HG02938 (cell line): Measurements from ENCODE around the gene XRCC1.
"Not testable (repeated sequence)": the region's sequence is repeated elsewhere in the genome, so short reads cannot be mapped to it uniquely, and the experiment has no call there.

Experiments used
- ATAC-seq: cut with Tn5 transposase; IDR thresholded peaks from one replicate; pipeline ENCODE4 v1.9.1; 2021; ENCODE audit warnings: mild to moderate bottlenecking, moderate library complexity; ENCODE audit not compliant: unreplicated experiment

XRCC1 gene

DNA sequence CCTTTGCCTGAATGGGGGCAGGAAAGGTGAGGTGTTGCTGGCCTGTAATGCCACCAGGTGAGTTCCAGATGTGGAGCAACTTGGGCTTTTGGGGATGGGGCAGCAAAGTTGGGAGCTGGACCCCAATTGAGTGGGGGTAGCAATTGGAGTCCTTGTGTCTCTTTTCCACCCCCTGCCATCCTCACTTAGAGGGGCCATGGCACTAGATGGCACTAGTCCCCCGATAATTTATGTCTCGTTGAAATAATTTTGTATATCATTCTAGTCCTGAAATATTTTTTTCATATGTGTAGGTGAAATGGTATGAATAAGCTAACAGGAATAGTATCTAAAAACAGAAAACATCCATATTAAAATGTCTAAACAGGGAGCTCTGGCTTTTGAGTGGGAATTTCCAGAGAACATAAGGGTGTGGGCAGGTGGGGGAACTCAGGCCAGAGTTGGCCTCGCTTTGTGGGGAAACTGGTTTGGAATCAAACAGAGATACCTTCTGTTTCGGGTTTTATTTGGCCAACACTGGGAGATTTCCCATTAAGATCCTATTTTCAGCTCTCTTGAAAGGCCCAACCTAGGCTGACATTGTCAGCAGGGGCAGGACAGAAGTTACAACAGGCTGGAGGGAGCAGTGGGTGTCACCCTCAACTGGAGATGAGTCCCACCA is 24.4 kb upstream of the XRCC1 start:
- ATAC-seq = no peak

DNA sequence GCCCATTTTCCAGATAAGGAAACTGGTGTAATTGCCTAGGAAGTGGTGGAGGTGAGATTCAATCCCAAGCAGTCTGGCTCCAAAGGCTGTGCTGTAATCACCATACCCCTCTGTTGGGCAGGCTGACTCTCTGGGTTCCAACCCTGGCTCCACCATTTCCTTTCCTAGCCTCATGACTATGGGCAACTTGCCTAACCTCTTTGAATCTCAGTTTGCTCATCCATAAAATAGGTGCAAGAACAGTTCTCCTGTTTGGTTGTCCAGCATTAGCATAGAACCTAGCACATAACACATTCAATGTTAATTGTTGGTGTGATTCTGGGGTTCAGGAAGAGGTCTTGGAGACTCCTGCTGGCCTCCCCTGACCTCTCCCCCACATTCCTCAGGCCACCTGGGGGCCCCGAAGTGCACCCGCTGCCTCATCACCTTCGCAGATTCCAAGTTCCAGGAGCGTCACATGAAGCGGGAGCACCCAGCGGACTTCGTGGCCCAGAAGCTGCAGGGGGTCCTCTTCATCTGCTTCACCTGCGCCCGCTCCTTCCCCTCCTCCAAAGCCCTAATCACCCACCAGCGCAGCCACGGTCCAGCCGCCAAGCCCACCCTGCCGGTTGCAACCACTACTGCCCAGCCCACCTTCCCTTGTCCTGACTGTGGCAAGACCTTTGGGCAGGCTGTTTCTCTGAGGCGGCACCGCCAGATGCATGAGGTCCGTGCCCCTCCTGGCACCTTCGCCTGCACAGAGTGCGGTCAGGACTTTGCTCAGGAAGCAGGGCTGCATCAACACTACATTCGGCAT is 23.3 kb upstream of the XRCC1 start:
- ATAC-seq = no peak

DNA sequence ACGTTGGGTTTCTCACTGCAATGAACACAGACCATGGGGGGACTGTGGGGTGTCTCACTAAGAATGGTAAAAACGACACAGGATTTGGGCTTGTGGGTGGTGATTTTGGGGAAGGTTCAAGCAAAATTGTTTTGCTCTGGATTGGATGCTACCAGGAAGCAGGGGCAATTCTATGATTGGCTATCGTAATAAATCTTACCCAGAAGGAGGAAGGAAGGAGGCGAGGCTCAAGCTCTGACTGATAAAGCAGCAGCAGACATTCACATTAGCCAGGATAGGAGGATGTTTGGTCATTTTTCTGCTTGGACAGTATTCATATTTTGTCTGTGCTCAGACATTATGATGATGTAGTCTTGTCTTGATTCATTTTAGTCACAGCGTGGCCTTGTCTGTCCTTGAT is 22.5 kb upstream of the XRCC1 start:
- no peak for ATAC-seq

DNA sequence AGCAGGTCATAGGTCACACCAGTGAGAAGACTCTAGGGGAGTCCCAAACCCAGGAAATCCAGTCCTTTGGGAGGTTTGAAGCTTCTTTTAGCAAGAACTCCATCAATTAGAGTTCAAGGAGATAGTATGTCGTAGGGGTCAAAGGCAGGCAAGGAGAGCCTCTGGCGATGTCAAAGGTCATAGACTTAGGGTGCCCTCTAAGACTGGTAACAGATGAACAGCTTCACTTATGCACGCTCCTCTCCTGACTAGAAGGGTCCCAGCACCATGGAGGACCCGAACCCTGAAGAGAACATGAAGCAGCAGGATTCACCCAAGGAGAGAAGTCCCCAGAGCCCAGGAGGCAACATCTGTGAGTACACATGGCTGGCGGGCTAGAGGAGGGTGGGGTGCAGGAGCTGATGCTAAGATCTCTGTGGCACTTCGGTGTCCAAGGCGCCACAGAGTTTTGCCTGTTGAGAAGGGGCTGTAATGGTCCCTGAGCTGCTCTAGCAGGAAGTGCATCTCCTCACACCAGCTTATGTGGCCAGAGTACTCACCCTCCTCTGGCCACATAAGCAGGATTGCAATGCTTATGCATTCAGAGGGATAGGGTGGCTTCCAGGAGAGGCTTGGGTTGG is 21.6 kb upstream of the XRCC1 start:
- no peak for ATAC-seq

DNA sequence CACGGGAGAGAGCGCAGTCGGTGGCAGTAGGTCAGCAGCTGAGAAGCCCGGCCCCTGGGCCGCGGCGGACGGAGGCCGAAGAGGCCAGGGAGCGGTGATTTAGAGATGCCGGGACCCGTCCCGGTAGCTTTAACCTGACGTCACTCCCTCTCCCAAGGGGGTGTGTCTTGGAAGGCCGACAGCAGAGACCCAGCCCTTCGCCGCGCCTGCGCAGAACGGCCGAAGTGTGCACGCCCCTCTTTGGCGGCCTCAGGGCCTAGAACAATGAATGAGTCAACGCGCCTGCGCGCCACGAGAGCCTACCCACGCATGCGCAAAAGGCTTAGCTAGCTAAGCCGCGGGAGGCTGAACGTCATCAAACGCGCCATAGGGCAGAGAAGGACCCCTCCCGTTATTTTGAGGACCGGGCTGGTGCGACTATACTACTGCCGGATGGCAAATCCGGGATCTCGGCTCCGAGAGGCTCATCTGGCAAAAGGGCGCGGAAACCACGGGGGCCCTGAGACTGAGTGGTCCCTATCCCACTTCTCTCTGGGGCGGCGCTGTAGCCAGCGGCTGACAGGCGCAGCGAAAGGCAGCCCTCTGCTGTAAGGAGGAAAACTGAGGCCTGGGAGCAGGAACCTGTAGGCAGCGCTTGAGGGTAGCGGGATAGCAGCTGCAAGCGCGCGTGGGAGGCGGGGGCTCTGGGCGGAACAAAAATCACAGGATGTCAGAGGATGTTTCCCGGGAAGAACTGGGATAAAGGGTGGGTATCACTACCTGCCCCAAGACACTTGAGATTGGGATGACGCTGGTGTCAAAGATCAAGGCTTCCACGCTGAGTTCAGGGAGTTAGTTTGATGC is 20.9 kb upstream of the XRCC1 start, which contains the start of the genes IRGQ and ZNF576:
Gene IRGQ, minus strand, starts transcription at position 136 of the 843 bp plus-strand sequence. CDS start 796 bp downstream, outside the sequence.
Gene ZNF576, plus strand, starts transcription at position 597 of the 843 bp plus-strand sequence. CDS start 514 bp downstream, outside the sequence.
- ATAC-seq = peak; percentile 84

DNA sequence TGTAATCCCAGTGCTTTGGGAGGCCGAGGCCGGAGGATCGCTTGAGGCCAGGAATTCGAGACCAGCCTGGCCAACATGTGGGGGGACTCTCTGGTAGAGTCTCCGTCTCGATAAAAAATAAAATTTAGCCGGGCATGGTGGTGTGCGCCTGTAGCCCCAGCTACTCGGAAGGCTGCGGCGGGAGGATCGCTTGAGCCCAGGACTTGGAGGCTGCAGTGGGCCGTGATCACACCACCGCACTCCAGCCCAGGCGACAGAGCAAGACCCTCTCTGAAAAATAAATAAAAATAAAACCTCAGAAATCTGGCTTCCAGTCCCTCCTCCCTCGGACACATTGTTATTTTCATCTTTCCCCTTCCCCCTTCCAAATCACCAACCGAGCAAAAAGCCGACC is 20.3 kb upstream of the XRCC1 start:
- peak; percentile 10 for ATAC-seq

DNA sequence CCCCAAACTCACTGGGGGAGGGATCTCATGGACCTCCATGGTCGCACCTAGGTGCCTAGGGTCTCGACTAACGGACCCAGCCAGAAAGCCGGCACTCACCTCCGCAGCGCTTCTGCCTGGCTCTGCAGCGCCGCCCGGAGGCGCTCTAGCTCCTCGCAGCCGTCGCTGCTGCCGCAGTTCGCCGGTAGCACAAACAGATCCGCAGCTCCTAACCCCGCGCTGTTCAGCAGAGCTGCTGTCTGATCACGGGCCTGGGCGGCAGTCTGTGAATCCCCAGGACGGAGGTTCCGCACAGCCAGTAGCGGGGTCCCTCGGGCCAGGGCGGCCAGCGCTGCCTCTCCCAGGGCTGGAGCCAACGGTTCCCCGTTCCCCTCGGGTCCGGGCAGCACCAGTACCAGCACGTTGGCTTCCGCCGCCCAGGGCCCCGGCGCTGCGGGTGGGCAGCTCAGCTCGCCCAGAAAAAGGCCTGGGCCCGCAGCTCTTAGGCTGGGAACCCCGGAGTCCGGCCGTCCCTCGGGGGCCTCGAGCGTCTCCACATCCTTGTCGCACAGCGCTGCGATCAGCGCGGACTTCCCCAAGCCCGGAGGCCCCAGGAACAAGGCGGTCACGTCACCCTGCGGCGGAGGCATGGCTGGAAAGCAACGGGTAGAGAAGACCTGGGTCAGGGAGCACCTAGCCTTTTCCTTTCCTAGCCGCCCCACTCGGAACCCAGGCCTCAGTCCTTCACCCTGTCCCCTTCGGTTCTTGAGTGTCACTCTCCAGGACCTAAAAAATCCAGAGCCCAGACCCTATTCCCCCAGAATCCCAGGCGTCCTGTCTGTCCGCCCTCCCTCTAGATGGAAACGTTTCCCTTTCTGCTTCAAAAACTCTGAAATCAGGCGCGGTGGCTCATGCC is 19.6 kb upstream of the XRCC1 start:
- no peak for ATAC-seq

DNA sequence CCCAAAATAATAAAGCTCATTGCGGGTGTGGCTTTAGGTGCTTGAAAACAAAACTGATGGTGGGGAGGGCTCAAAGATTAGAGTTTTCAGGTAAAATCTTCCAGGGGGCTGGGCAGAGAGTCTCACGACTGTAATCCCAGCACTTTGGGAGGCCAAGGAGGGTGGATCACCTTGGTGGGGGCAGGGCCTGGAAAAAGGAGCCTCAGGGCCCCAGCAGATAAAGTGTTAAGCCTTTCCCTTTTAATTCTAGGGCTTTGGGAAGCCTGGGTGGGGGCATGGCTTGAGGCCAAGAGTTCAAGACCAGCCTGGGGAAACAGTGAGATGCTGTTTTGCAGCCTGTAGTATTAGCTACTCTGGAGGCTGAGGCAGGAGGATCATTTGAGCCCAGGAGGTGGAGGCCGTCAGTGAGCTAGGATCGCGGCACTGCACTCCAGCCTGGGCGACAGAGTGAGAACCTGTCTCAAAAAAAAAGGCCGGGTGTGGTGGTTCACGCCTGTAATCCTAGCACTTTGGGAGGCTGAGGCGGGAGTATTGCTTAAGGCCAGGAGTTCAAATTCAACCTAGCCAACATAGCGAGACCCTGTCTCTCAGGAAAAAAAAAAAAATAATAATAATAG is 18.9 kb upstream of the XRCC1 start:
- ATAC-seq = no peak

DNA sequence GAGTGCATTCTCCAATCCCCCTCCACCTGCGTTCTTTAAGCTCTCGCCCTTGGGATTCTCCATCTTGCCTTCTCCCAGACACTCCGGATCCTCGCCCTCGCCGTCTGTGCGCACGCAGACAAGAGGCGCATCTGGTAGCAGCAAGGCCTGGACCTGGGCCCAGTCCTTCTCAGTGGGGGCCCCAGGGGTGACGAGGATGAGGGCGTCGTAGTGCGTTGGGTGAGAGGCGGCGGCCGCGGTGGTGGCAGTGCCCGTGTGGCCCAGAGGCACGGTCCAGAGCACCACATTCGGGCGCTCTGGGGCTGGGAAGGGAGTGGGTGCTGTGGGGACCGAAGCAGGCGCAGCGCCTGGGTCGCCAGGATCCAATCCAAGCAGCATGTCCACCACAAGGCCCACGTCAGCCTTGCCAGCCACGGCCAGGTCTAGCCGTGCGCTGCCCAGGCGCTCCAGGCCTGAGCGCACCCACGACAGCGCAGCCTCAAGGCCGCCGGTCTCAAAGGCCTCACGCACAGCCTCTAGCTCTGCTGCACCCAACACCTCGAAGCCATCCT is 17.5 kb upstream of the XRCC1 start:
- no peak for ATAC-seq

DNA sequence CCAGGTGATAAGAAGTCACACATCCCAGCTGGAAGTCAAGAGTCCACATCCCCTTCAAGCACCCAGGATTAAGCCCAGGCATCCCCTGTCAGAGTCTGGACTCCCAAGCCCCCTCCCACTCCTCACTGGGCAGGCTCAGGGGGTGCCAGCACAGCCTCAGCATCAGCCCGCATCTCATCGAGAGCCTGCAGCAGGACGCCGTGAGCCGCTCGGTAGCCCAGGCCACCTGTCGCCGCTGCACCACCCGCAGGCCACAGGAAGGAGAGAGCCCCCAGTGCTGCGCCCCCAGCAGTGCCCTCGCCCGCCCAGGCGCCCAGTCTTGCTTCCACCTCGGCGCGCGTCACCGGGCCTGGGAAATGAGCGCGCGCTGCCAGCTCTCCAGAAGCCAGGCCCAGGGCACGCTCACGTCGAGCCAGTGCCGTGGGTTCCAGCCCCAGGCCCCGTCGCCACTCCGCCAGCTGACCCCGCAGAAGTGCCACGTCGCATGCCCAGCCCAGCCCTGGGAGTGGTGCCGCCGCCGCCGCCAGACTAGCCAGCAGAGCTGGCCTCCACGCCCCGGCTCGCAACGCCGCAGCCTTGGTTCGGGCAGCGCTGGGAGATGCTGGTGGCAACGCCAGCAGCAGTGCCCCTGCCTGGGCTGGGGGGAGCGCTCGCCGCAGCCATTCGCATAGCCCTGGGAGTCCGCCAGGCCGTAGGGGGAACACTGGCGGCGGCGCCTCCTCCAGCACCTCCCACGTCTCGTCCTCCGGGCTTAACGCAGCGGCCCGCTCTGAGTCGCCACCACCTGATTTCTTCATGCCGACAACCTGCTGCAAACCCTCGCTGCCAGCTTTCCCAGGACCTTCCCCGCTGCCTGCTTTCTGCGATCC is 16.8 kb upstream of the XRCC1 start:
- ATAC-seq = no peak

DNA sequence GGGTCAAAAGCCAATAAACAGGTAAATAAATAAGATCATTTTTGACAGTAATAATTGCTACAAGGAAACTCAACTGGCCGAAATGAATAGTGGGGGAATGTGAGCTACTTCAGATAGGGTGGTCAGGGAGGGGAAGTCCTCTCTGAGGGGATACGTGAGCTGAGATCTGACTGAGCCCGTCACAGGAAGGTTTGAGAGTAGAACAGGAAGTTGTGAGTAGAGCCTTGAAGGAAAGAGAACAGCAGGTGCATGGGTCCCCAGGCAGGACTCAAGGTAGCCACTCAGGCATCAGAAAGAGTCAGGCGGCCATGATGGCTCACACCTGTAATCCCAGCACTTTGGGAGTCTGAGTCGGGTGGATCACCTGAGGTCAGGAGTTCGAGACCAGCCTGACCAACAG is 14.4 kb upstream of the XRCC1 start:
- no peak for ATAC-seq

DNA sequence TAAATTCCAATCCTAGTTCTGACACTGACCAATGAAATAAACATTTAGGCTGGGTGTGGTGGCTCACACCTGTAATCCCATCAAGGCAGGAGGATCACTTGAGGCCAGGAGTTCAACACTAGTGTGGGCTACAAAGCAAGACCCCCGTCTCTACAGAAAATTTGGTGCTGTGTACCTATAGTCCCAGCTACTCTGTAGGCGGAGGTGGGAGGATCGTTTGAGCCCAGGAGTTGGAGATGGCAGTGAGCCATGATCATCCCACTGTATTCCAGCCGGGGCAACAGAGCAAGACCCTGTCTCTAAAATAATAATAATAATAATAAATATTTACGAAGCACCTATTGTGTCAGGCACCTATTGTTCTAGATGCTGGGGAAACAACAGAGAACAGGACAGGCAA is 13.9 kb upstream of the XRCC1 start:
- ATAC-seq = no peak

DNA sequence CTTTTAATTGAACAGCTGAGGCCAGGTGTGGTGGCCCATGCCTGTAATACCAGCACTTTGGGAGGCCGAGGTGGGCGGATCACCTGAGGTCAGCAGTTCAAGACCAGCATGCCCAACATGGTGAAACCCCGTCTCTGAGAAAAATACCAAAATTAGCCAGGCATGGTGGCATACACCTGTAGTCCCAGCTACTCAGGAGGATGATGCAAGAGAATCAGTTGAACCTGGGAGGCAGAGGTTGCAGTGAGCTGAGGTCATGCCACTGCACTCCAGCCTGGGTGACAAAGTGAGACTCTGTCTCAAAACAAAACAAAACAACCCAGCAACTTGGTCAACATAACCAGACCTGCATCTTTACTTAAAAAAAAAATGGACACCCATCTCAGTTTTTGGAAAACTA is 11.7 kb upstream of the XRCC1 start:
- not testable (repeated sequence) for ATAC-seq

DNA sequence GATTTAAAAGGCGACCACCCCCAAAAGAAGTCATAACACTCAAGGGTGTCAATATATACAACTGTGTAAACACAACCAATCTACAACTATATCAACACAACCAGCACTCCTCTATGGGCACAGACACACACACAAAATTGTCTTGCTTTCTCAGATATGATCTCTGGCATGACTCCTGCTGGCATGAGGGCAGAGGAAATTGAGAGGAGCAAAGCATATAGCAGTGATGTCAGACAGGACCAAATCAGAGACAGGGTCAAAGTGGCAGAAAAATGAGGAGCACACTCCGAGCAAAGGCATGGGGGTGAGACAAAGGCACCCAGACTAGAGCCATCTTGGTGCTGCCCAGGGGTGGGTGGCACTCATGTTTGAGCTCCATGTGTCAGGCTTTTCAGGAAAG is 11.0 kb upstream of the XRCC1 start:
- no peak for ATAC-seq

DNA sequence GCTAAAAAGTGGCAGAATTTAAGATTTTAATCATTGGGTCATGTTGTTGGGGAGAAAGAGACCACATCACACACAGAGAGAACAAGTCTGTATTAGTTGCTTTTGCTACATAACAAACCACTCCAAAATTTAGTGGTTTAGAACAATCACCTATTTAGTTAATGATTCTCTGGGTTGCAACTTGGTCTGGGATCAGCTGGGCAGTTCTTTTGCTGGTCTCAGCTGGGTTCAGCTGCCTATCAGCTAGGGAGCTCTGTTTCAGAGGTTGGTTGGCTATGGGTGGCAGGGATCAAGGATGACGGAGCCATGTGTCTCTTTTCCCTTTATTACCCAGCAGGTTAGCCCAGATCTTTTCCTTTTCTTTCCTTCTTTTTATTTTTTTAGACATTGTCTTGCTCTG is 9.2 kb upstream of the XRCC1 start:
- ATAC-seq = no peak

DNA sequence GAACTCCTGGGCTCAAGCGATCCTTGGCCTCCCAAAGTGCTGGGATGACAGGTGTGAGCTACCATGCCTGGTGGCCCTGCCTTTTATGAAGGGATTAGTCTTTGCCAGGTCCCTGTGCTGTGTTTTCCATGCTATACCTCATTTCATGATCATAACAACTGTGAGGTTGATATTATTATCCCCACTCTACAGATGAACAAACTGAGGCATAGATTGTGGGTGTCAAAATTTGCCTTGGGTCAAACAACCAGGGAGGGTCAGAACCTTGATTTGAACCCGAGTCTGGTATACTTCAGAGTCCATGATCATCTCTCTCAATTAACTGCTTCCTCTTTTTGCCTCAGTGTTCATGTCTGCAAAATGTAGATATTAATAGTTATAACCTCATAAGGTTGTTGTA is 7.2 kb upstream of the XRCC1 start:
- ATAC-seq = no peak

DNA sequence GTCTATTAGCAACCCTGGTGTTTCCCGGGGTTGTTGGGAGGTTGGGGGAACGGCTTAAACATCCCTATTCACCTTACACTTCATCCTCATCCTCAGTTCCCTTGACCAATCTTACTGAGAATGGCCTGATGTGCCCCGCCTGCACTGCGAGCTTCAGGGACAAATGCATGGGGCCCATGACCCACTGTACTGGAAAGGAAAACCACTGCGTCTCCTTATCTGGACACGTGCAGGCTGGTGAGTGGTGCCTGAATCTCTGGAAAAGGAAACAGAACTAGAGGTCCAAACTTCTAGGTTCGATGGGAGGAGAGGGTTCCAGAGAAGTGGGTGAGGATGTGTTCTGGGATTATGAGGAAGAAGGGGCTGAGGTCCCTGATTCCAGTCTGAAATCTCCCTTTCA is 6.1 kb upstream of the XRCC1 start:
- ATAC-seq = no peak

DNA sequence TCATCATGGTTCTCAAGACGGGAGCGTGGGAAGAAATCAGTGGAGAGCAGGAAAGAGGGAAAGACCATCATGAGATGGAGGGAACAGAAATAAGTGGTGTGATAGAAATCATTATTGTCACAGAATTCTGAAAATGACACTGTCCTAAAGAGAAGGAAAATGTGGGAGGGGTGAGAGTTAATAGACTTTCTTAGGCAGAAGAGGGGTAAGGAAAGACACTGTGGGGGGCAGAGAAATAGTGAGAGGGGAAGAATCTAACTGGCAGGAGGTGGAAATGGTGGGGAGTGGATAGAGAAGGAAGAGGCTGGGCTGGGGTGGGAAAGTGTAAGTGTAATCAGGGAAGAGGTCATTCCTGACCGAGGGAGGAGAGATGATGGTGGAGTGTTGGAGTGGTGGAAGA is 3.5 kb upstream of the XRCC1 start:
- ATAC-seq = no peak
